Left lung (tissue), 10 donors: Measurements from ENCODE around the gene KCNJ12. TPM values are rescaled to one million over a fixed set of nuclear protein-coding genes. Genes with fewer than 3 reads are reported as not detected.
A peak's percentile ranks its signal among the peaks of the same experiment; 100 is the strongest.

ENCODE experiments used
- ATAC-seq: fragments of 200-7000 bp; cut with Tn5 transposase; one replicate; pipeline ENCODE4 v1.9.1; 2020; ENCODE audit warnings: moderate library complexity
- DNase-seq, 4 donors: peaks; one replicate each; pipeline ENCODE4 v3.0.0-alpha.2; 2013 to 2020
- H3K27ac ChIP-seq, 2 donors: fragments of 200-600 bp; sonication (generic) in 1 of 2; one replicate each; pipeline versions ENCODE4 v1.5.0 to v1.8.0; 2020 to 2021
- H3K27me3 ChIP-seq, 2 donors: fragments of 200-600 bp; sonication (generic) in 1 of 2; one replicate each; pipeline versions ENCODE4 v1.5.0 to v1.8.0; 2020 to 2021
- H3K36me3 ChIP-seq, 2 donors: fragments of 200-600 bp; sonication (generic) in 1 of 2; one replicate each; pipeline versions ENCODE4 v1.5.0 to v1.8.0; 2020 to 2021
- H3K4me1 ChIP-seq, 2 donors: fragments of 200-600 bp; one replicate each; pipeline ENCODE4 v1.8.0; 2021
- H3K4me3 ChIP-seq, 2 donors: fragments of 200-600 bp; sonication (generic) in 1 of 2; one replicate each; pipeline versions ENCODE4 v1.5.0 to v1.8.0; 2020 to 2021; ENCODE audit warnings: mild to moderate bottlenecking in 1 of 2
- H3K9me3 ChIP-seq, 2 donors: fragments of 200-600 bp; sonication (generic) in 1 of 2; one replicate each; pipeline versions ENCODE4 v1.5.0 to v1.8.0; 2020 to 2021
- CTCF ChIP-seq, 2 donors: fragments of 200-600 bp; sonication (generic) in 1 of 2; IDR thresholded peaks; one replicate each; pipeline versions ENCODE4 v1.5.0 to v1.8.0; 2021; ENCODE audit warnings: antibody characterized with exemption in 2 of 2
- intact Hi-C, 2 donors: fragments of 100-400 bp; cut with DNase I; formaldehyde crosslinking; loops; one replicate each; pipeline versions ENCODE4 v1.11.2 to v1.14.2; 2022
- polyA plus RNA-seq, 6 donors: library from polyadenylated mRNA; unstranded; fragments of 120-200 nt; gene quantifications; one replicate each; pipeline ENCODE4 v1.2.1, GENCODE V29; 2013; ENCODE audit not compliant: insufficient read length in 6 of 6
- total RNA-seq, 2 donors: library from RNA; stranded (reverse); fragmentation: NEBNext Ultra II Directional; extraction: Animal tissue kit (Norgen Biotek cat#: 25700); gene quantifications; one replicate each; pipeline ENCODE4 v1.2.1, GENCODE V29; 2021
- donor health status: DM: no; HTN: yes; CAD: no.
- donor health status: DM: no; HTN: no; CAD: no.

KCNJ12 gene
- total and polyA plus RNA-seq, 8 donors = 3.0 to 5.7 (median 3.7) TPM

- Histone ChIP-seq H3K36me3 (no peaks in the 10 kb centered on the region), H3K4me1 (no peaks in the 10 kb centered on the region), H3K27ac (no peak overlapping the region), H3K9me3 (no peaks in the 10 kb centered on the region), H3K4me3 (no peak overlapping the region), H3K27me3 (peaks cover 0 to 18% of the 10 kb centered on the region in 2 donors)
- DNase-seq (peak in 1 of 4 donors; percentile 66), ATAC-seq (no peak)
- intact Hi-C loops = no loop called here
- TF ChIP-seq CTCF (IDR thresholded peaks at IDR 0.05) = no peak
Measured at GRCh38 chr17:21368545-21369246, 7.5 kb upstream of the KCNJ12 start.

- no peak for TF ChIP-seq CTCF (IDR thresholded peaks at IDR 0.05)
- DNase-seq = peak in 1 of 4 donors; percentile 54
- H3K4me3 ChIP-seq = no peak overlapping the region
- H3K27me3 ChIP-seq = peaks cover 0 to 25% of the 10 kb centered on the region in 2 donors
- H3K36me3 ChIP-seq = no peaks in the 10 kb centered on the region
- intact Hi-C loops = no loop called here
- no peaks in the 10 kb centered on the region for H3K4me1 ChIP-seq
- no peak overlapping the region for H3K27ac ChIP-seq
- no peaks in the 10 kb centered on the region for H3K9me3 ChIP-seq
- no peak for ATAC-seq
Measured at GRCh38 chr17:21369395-21369794, 6.8 kb upstream of the KCNJ12 start.

GRCh38 chr17:21370430-21370829 is 5.7 kb upstream of the KCNJ12 start:
- no peak overlapping the region for H3K27ac ChIP-seq
- intact Hi-C loops = no loop called here
- ATAC-seq = no peak

GRCh38 chr17:21371511-21372081 is 4.6 kb upstream of the KCNJ12 start:
- H3K9me3 ChIP-seq = no peaks in the 10 kb centered on the region
- no peak for TF ChIP-seq CTCF (IDR thresholded peaks at IDR 0.05)
- peaks cover 4 to 47% of the 10 kb centered on the region in 2 donors for H3K27me3 ChIP-seq
- peaks cover 0 to 6% of the 10 kb centered on the region in 2 donors for H3K4me1 ChIP-seq
- intact Hi-C loops = no loop called here
- no peak for ATAC-seq
- H3K27ac ChIP-seq = no peak overlapping the region
- peak in 1 of 4 donors; percentile 60 for DNase-seq
- H3K36me3 ChIP-seq = no peaks in the 10 kb centered on the region
- no peak overlapping the region for H3K4me3 ChIP-seq

More at GRCh38 chr17:21370430-21370829, 5.7 kb upstream of the KCNJ12 start:
- peak in 3 of 4 donors; percentile 28 to 69 (median 51) for DNase-seq
- no peak overlapping the region for H3K4me3 ChIP-seq
- H3K9me3 ChIP-seq = no peaks in the 10 kb centered on the region
- H3K36me3 ChIP-seq = no peaks in the 10 kb centered on the region
- peaks cover 0 to 36% of the 10 kb centered on the region in 2 donors for H3K27me3 ChIP-seq
- no peak for TF ChIP-seq CTCF (IDR thresholded peaks at IDR 0.05)
- H3K4me1 ChIP-seq = no peaks in the 10 kb centered on the region

- DNase-seq (peak in 1 of 4 donors; percentile 77), ATAC-seq (no peak)
- Histone ChIP-seq H3K9me3 (no peaks in the 10 kb centered on the region), H3K36me3 (no peaks in the 10 kb centered on the region), H3K4me1 (peaks cover 3 to 14% of the 10 kb centered on the region in 2 donors), H3K27me3 (peaks cover 12 to 56% of the 10 kb centered on the region in 2 donors), H3K27ac (no peak overlapping the region), H3K4me3 (no peak overlapping the region)
- intact Hi-C loops = no loop called here
- no peak for TF ChIP-seq CTCF (IDR thresholded peaks at IDR 0.05)
Measured at GRCh38 chr17:21372256-21372954, 3.8 kb upstream of the KCNJ12 start.
